ENCODE data around the gene MCTP1. TPM values are rescaled to one million over a fixed set of nuclear protein-coding genes. Genes with fewer than 3 reads are reported as not detected.
A peak's percentile ranks its signal among the peaks of the same experiment; 100 is the strongest.

The MCTP1 gene
- total and polyA plus RNA-seq, 2 donors from 2014 or later, result 1.4 to 19.3 TPM

DNA sequence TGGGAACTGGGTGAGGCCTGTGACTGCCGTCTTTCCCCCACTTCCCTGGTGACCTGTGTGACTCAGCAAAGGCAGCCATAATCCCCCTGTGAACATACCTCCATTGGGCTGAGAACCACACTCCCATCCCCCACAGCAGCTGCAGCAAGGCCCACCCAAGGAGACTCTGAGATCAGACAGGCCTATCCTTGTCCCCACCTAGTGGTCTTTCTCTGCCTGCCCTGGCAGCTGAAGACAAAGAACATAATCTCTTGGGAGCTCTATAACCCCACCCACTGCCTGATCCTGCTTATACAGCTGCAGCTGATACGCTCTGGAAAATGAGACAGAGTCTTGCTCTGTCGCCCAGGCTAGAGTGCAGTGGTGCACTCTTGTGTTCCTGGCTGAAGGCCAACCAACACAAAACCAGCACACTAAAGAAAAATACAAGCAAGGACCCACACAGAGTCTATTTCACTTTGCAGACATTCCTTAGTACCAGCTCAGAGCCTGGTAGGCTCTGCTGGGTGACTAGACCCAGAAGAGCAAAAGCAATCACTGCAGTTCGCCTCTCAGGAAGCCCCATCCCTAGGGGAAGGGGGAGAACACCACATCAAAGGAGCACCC is 106.7 kb downstream of the MCTP1 start:
- DNase-seq (peak in 4 of 5 donors; percentile 48 to 70 (median 56)), FAIRE-seq (no peak)
- no peak overlapping the region for H3K4me3 ChIP-seq (ENCODE audit: low read length in 3 of 3)
- no peak overlapping the region for H3K27ac ChIP-seq (ENCODE audit: low read depth in 2 of 2, low read length in 2 of 2)
- intact Hi-C loops (cut with DNase I), result no loop called here
- H3K9me3 ChIP-seq (ENCODE audit: control insufficient read depth in 2 of 3, insufficient read depth in 1 of 3, low read length in 3 of 3), result no peaks in the 10 kb centered on the region
- no peaks in the 10 kb centered on the region for H3K4me1 ChIP-seq (ENCODE audit: control insufficient read depth in 2 of 3, insufficient read depth in 2 of 3, low read depth in 1 of 3, low read length in 3 of 3)
- no peaks in the 10 kb centered on the region for H3K27me3 ChIP-seq (ENCODE audit: control insufficient read depth, insufficient read depth, low read length)
- TF ChIP-seq, protein P1, sequence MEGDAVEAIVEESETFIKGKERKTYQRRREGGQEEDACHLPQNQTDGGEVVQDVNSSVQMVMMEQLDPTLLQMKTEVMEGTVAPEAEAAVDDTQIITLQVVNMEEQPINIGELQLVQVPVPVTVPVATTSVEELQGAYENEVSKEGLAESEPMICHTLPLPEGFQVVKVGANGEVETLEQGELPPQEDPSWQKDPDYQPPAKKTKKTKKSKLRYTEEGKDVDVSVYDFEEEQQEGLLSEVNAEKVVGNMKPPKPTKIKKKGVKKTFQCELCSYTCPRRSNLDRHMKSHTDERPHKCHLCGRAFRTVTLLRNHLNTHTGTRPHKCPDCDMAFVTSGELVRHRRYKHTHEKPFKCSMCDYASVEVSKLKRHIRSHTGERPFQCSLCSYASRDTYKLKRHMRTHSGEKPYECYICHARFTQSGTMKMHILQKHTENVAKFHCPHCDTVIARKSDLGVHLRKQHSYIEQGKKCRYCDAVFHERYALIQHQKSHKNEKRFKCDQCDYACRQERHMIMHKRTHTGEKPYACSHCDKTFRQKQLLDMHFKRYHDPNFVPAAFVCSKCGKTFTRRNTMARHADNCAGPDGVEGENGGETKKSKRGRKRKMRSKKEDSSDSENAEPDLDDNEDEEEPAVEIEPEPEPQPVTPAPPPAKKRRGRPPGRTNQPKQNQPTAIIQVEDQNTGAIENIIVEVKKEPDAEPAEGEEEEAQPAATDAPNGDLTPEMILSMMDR (IDR thresholded peaks at IDR 0.05; ENCODE audit: borderline replicate concordance, extremely low read depth, insufficient read depth), result no peak
- H3K36me3 ChIP-seq (ENCODE audit: control insufficient read depth in 2 of 3, insufficient read depth in 3 of 3, low read length in 3 of 3), result no peaks in the 10 kb centered on the region
- no peak overlapping the region for H3K9ac ChIP-seq (ENCODE audit: low read length in 3 of 3)

DNA sequence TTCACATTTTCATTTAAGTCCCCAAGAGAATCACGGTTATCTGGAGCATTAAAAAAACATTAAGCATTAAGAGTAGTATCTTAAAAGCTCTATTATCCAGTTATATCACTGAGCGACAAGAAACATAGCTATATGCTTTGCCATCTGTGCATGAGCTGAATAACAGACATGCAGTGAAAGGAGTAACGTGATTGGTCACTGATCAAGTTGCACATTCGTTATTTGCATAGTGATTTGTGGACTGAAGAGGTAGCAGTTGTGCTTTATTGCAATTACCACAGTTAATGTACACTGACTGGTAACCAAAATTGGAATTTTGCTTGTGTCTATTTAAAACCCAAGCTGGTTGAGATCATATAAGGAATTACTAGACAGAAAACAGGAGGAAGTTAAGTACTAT is 107.4 kb downstream of the MCTP1 start:
- no peaks in the 10 kb centered on the region for H3K9me3 ChIP-seq (ENCODE audit: control insufficient read depth in 2 of 3, insufficient read depth in 1 of 3, low read length in 3 of 3)
- no peak overlapping the region for H3K4me3 ChIP-seq (ENCODE audit: low read length in 3 of 3)
- no peak overlapping the region for H3K27ac ChIP-seq (ENCODE audit: low read depth in 2 of 2, low read length in 2 of 2)
- H3K36me3 ChIP-seq (ENCODE audit: control insufficient read depth in 2 of 3, insufficient read depth in 3 of 3, low read length in 3 of 3), result no peaks in the 10 kb centered on the region
- H3K9ac ChIP-seq (ENCODE audit: low read length in 3 of 3), result no peak overlapping the region
- no peak for FAIRE-seq
- DNase-seq, result no peak
- intact Hi-C loops (cut with DNase I), result no loop called here
- no peaks in the 10 kb centered on the region for H3K4me1 ChIP-seq (ENCODE audit: control insufficient read depth in 2 of 3, insufficient read depth in 2 of 3, low read depth in 1 of 3, low read length in 3 of 3)
- no peaks in the 10 kb centered on the region for H3K27me3 ChIP-seq (ENCODE audit: control insufficient read depth, insufficient read depth, low read length)
- TF ChIP-seq, protein P1 (IDR thresholded peaks at IDR 0.05; ENCODE audit: borderline replicate concordance, extremely low read depth, insufficient read depth), result no peak

DNA sequence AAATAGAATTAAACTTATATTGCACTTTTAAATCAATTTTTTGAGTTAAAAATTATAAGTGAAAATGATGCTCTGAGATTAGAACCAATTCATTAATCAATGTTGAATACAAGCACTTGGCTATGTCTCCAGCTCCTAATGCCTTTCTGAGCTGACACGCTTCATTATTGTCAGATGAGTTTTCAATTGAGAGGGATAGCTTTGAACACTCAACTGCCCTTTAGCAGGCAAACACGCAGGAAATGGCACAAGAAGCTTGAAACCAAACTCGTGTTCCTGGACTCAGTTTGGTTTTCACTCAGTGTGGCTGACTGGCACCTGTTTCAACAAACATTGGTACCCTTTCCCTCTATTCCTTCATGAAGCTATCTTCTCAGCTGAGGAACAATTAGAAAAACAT is 109.8 kb downstream of the MCTP1 start:
- Histone ChIP-seq H3K27me3 (ENCODE audit: control insufficient read depth, insufficient read depth, low read length) (no peaks in the 10 kb centered on the region), H3K4me1 (ENCODE audit: control insufficient read depth in 2 of 3, insufficient read depth in 2 of 3, low read depth in 1 of 3, low read length in 3 of 3) (no peaks in the 10 kb centered on the region), H3K9ac (ENCODE audit: low read length in 3 of 3) (no peak overlapping the region), H3K9me3 (ENCODE audit: control insufficient read depth in 2 of 3, insufficient read depth in 1 of 3, low read length in 3 of 3) (no peaks in the 10 kb centered on the region), H3K36me3 (ENCODE audit: control insufficient read depth in 2 of 3, insufficient read depth in 3 of 3, low read length in 3 of 3) (no peaks in the 10 kb centered on the region), H3K4me3 (ENCODE audit: low read length in 3 of 3) (no peak overlapping the region), H3K27ac (ENCODE audit: low read depth in 2 of 2, low read length in 2 of 2) (no peak overlapping the region)
- intact Hi-C loops (cut with DNase I), result no loop called here
- no peak for FAIRE-seq
- TF ChIP-seq, protein P1 (IDR thresholded peaks at IDR 0.05; ENCODE audit: borderline replicate concordance, extremely low read depth, insufficient read depth), result no peak
- no peak for DNase-seq

DNA sequence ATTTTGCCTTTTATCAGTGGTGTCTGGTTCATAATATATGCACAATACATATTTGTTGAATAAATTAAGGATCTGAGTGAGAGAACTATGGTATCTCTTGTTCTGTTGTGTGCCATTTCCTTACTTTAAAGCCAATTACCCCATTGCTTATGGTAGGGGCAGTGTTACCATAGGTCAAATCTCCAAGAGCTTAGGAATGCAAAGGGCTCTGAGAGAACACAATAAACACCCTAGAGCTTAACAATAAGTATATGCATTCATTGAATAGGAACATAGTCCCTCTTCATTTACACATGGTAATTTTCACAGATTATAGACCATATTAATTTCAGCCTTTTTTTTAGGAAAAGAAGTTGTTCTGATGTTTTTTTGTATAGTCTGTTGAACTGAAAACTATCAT is 112.2 kb downstream of the MCTP1 start:
- no peak overlapping the region for H3K27ac ChIP-seq (ENCODE audit: low read depth in 2 of 2, low read length in 2 of 2)
- H3K4me1 ChIP-seq (ENCODE audit: control insufficient read depth in 2 of 3, insufficient read depth in 2 of 3, low read depth in 1 of 3, low read length in 3 of 3), result no peaks in the 10 kb centered on the region
- DNase-seq, result no peak
- H3K9ac ChIP-seq (ENCODE audit: low read length in 3 of 3), result no peak overlapping the region
- no peaks in the 10 kb centered on the region for H3K27me3 ChIP-seq (ENCODE audit: control insufficient read depth, insufficient read depth, low read length)
- H3K4me3 ChIP-seq (ENCODE audit: low read length in 3 of 3), result no peak overlapping the region
- intact Hi-C loops (cut with DNase I), result no loop called here
- H3K9me3 ChIP-seq (ENCODE audit: control insufficient read depth in 2 of 3, insufficient read depth in 1 of 3, low read length in 3 of 3), result no peaks in the 10 kb centered on the region
- no peak for FAIRE-seq
- TF ChIP-seq, protein P1 (IDR thresholded peaks at IDR 0.05; ENCODE audit: borderline replicate concordance, extremely low read depth, insufficient read depth), result no peak
- H3K36me3 ChIP-seq (ENCODE audit: control insufficient read depth in 2 of 3, insufficient read depth in 3 of 3, low read length in 3 of 3), result no peaks in the 10 kb centered on the region

Data from kidney (tissue), 14 donors.